ENCODE results near the gene TSG101. TPM values are rescaled to one million over a fixed set of nuclear protein-coding genes. Genes with fewer than 3 reads are reported as not detected.

The TSG101 gene
- total RNA-seq, 1 experiment from 2014 or later, result 111 TPM

DNA sequence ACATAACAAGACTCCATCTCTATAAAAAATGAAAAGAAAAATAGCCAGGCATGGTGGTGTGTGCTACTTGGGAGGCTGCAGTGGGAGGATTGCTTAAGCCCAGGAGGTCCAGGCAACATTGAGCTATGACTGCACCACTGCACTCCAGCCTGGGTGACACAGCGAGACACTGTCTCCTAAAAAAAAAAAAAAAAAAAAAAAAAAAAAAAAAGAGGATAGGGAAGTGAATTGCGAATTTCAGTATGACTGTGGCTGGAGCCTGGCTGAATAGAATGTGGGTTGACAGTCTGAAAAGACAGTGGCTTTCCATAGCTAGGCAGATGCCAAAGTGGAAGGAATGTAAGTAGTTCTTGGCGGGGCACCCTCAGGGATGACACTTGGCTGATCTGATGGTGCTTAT is 77.5 kb downstream of the TSG101 start:
- no peak for DNase-seq (ENCODE audit: low spot score)
- in situ Hi-C loops (cut with HindIII; ENCODE audit: low sequenced_read_pairs), result no loop called here

DNA sequence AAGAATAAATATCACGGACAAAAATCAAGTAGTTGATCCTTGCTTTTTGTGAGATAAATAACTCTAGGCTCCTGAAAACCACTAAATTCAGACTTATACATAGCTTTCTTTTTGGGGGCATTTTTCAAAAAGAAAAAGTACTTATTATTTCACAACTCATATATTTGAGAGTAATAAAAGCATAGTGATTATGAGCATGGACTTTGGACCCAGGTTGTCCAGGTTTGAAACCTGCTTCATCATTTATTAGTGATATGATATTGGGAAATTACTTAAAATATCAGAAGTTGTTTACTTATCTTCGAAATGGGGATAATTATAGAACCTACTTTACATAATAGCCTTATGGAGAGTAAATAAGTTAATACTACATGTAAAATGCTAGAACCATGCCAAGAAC is 88.1 kb downstream of the TSG101 start:
- in situ Hi-C loops (cut with HindIII; ENCODE audit: low sequenced_read_pairs), result no loop called here

More for the DNA sequence above, 88.1 kb downstream of the TSG101 start:
- DNase-seq (ENCODE audit: low spot score), result no peak

Other genes with a start within 250 kb of the TSG101 start
- gene HPS5, start 204.8 kb downstream of the TSG101 start, total RNA-seq (2014; rRNA removed; shearing (Covaris generic)), result 26.4 and 33.0 TPM in 2 replicates
- 67.3 and 111 TPM in 2 replicates for gene GTF2H1, start 204.4 kb downstream of the TSG101 start, total RNA-seq (2014; rRNA removed; shearing (Covaris generic))
- gene LDHA, start 132.4 kb downstream of the TSG101 start, total RNA-seq (2014; rRNA removed; shearing (Covaris generic)), result 543 and 699 TPM in 2 replicates
- gene LDHC, start 114.6 kb downstream of the TSG101 start, total RNA-seq (2014; rRNA removed; shearing (Covaris generic)), result not detected in 2 replicates
- not detected in 2 replicates for gene LDHAL6A, start 71.1 kb downstream of the TSG101 start, total RNA-seq (2014; rRNA removed; shearing (Covaris generic))
- gene UEVLD, start 61.8 kb upstream of the TSG101 start, total RNA-seq (2014; rRNA removed; shearing (Covaris generic)), result 15.1 and 18.5 TPM in 2 replicates
- gene MISFA, start 72.8 kb upstream of the TSG101 start, total RNA-seq (2014; rRNA removed; shearing (Covaris generic)), result not detected in 2 replicates
- gene SPTY2D1, start 107.4 kb upstream of the TSG101 start, total RNA-seq (2014; rRNA removed; shearing (Covaris generic)), result 20.9 and 25.8 TPM in 2 replicates
- gene TMEM86A, start 171.8 kb upstream of the TSG101 start, total RNA-seq (2014; rRNA removed; shearing (Covaris generic)), result 0.34 and 0.55 TPM in 2 replicates
- not detected in 2 replicates for gene IGSF22, start 199.2 kb upstream of the TSG101 start, total RNA-seq (2014; rRNA removed; shearing (Covaris generic))